ENCODE results near the gene FBXO27. TPM values are rescaled to one million over a fixed set of nuclear protein-coding genes. Genes with fewer than 3 reads are reported as not detected.
A peak's percentile ranks its signal among the peaks of the same experiment; 100 is the strongest.

The FBXO27 gene
- total and polyA plus RNA-seq, 2 of the 13 experiments (the other 11 are each of a cell fraction or from before 2014, with no cell fraction given): 0.15 to 2.8 TPM

DNA sequence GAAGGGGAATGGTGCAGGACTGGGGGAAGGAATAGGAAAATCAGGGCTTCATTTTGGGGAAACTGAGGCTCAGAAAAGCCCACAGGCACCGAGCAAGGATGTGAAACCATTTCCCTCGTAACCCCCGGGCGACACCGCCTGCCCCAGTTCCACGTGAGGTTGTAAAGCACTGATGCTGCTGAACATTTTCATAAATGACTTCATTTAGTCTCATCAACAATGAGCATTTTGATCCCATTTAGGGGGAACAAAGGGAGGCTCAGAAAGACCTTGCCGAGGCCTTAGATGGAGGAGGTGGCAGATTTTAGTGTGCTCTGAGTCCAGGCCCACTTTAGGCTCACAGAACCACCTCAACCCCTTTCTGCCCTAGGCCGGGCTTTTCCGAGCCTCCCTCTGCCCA lies 20.5 kb upstream of the FBXO27 start:
- H3K9me3 ChIP-seq (ENCODE audit: low read length): peaks cover 5% of the 10 kb centered on the region; the same call in 1 of the 2 replicates
- H4K20me1 ChIP-seq (ENCODE audit: insufficient read depth, low read length): no peaks in the 10 kb centered on the region
- intact Hi-C loops (cut with micrococcal nuclease; ENCODE audit: unreplicated experiment): loop anchor here (5.0 kb wide), 1 partner anchor 76 kb away; the partner anchor contains the start of gene FBXO17
- POLR2A ChIA-PET: no interaction called here
- no peak overlapping the region for H3K27ac ChIP-seq (ENCODE audit: extremely low read length, insufficient read depth, low read length)
- TF ChIP-seq ZFY (CRISPR knock-in tag; IDR thresholded peaks at IDR 0.05) (0 out of 2 replicates have a peak, but pooled peaks have one; percentile 15), NKX3-1 (CRISPR knock-in tag; IDR thresholded peaks at IDR 0.05) (no peak)
- H3K4me3 ChIP-seq (replicated peaks in 1 of 3; ENCODE audit: insufficient read depth in 1 of 3, low read depth in 2 of 3, low read length in 3 of 3): no peak overlapping the region; a peak in 1 of 6 replicates
- peaks cover 40% of the 10 kb centered on the region for H3K4me1 ChIP-seq (ENCODE audit: insufficient read depth, low read length)
- FAIRE-seq: no peak
- in situ Hi-C loops (cut with HindIII; ENCODE audit: extremely low pct_ligation_motif_present, low pct_unique_long_range_greater_than_20kb): no loop called here
- ATAC-seq: no peak
- no peaks in the 10 kb centered on the region for H3K27me3 ChIP-seq (ENCODE audit: control insufficient read depth in 1 of 2, insufficient read depth in 2 of 2, low read length in 2 of 2)
- CTCF ChIA-PET (ENCODE audit: low intra/inter-chr PET ratio, low total read pairs): no interaction called here
- H2AFZ ChIP-seq (ENCODE audit: low read length): no peak overlapping the region
- no peaks in the 10 kb centered on the region for H3K36me3 ChIP-seq (replicated peaks in 1 of 2; ENCODE audit: control insufficient read depth in 1 of 2, insufficient read depth in 2 of 2, low read length in 2 of 2)
- no peak for DNase-seq (ENCODE audit: low spot score)
- H3K79me2 ChIP-seq (ENCODE audit: insufficient read depth, low read length): no peaks in the 10 kb centered on the region
- 46% methylated on average over 5 of the region's 9 CpGs for WGBS (ENCODE audit: low lambda C conversion rate)
- peak overlapping the region; percentile 63; the same call in 1 of the 2 replicates for H3K4me2 ChIP-seq (ENCODE audit: low read depth, low read length)
- H3K9ac ChIP-seq (ENCODE audit: insufficient read depth, low read depth, low read length): no peak overlapping the region
- BruUV-seq (replicated peaks): no TSS peak

DNA sequence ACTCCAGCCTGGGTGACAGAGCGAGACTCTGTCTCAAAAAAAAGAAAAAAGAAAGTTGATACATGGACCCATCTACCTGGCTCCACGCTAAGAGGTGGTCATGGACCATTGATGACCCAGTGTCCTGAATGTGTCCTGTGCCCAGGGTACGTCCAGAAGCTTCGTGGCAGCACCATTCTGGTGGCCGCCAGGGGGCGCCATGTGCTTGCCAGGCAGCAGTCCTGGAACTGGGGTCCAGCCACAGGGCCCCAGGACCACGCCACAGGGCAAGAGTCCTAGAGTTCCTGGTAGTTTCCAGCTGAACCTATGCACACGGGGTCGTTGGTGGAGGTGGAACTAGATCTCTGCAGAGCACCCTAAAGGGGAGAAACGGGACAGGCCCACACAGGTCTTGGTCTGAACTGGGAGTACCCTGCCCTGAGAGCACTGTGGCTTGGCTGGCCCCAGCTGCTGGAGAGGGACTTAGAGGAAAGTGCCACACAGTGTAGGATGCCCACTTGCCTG lies 19.9 kb upstream of the FBXO27 start:
- CTCF ChIA-PET (ENCODE audit: low intra/inter-chr PET ratio, low total read pairs): interaction anchor here (0.7 kb wide), 1 partner anchor 90 kb away, joined by 3 read pairs; no protein-coding TSS in a partner anchor
- peaks cover 40% of the 10 kb centered on the region for H3K4me1 ChIP-seq (ENCODE audit: insufficient read depth, low read length)
- H3K4me3 ChIP-seq (replicated peaks in 1 of 3; ENCODE audit: insufficient read depth in 1 of 3, low read depth in 2 of 3, low read length in 3 of 3): no peak overlapping the region
- no peaks in the 10 kb centered on the region for H3K36me3 ChIP-seq (replicated peaks in 1 of 2; ENCODE audit: control insufficient read depth in 1 of 2, insufficient read depth in 2 of 2, low read length in 2 of 2)
- ATAC-seq (peak; percentile 88), FAIRE-seq (no peak), DNase-seq (ENCODE audit: low spot score) (peak; percentile 48)
- no peak overlapping the region for H2AFZ ChIP-seq (ENCODE audit: low read length)
- H3K79me2 ChIP-seq (ENCODE audit: insufficient read depth, low read length): no peaks in the 10 kb centered on the region
- intact Hi-C loops (cut with micrococcal nuclease; ENCODE audit: unreplicated experiment) (loop anchor here (5.0 kb wide), 1 partner anchor 75 kb away; the partner anchor contains the start of gene FBXO17), in situ Hi-C loops (cut with HindIII; ENCODE audit: extremely low pct_ligation_motif_present, low pct_unique_long_range_greater_than_20kb) (no loop called here)
- WGBS (ENCODE audit: low lambda C conversion rate): 3% methylated on average over 8 of the region's 10 CpGs
- no TSS peak for BruUV-seq (replicated peaks)
- H3K4me2 ChIP-seq (ENCODE audit: low read depth, low read length): peak overlapping the region; percentile 19; the same call in 1 of the 2 replicates
- POLR2A ChIA-PET: no interaction called here
- H4K20me1 ChIP-seq (ENCODE audit: insufficient read depth, low read length): no peaks in the 10 kb centered on the region
- H3K27me3 ChIP-seq (ENCODE audit: control insufficient read depth in 1 of 2, insufficient read depth in 2 of 2, low read length in 2 of 2): no peaks in the 10 kb centered on the region
- peaks cover 5% of the 10 kb centered on the region; the same call in 1 of the 2 replicates for H3K9me3 ChIP-seq (ENCODE audit: low read length)
- H3K9ac ChIP-seq (ENCODE audit: insufficient read depth, low read depth, low read length): no peak overlapping the region
- H3K27ac ChIP-seq (ENCODE audit: extremely low read length, insufficient read depth, low read length): no peak overlapping the region
- no peak for TF ChIP-seq HHEX (CRISPR knock-in tag; IDR thresholded peaks at IDR 0.05)
- no peak for TF ChIP-seq DPF2 (CRISPR knock-in tag; IDR thresholded peaks at IDR 0.05; ENCODE audit: borderline replicate concordance, low read depth)
- no peak for TF ChIP-seq AGO1 (IDR thresholded peaks at IDR 0.05; ENCODE audit: low read depth, low read length, poor library complexity, severe bottlenecking)
- peak; percentile 21 for TF ChIP-seq TEAD3 (CRISPR knock-in tag; optimal IDR thresholded peaks at IDR 0.05; ENCODE audit: borderline replicate concordance)
- no peak for TF ChIP-seq ZNF563 (CRISPR knock-in tag; IDR thresholded peaks at IDR 0.05)
- peak; percentile 79 for TF ChIP-seq STAG1 (CRISPR knock-in tag; IDR thresholded peaks at IDR 0.05)
- TF ChIP-seq ZNF234 (CRISPR knock-in tag; conservative IDR thresholded peaks at IDR 0.05): no peak
- no peak for TF ChIP-seq SMAD1 (CRISPR knock-in tag; IDR thresholded peaks at IDR 0.05; ENCODE audit: borderline replicate concordance, low read depth)
- TF ChIP-seq BCL6 (CRISPR knock-in tag; IDR thresholded peaks at IDR 0.05): no peak
- TF ChIP-seq ARID2 (CRISPR knock-in tag; IDR thresholded peaks at IDR 0.05; ENCODE audit: borderline replicate concordance): no peak
- no peak for TF ChIP-seq ZNF33B (CRISPR knock-in tag; IDR thresholded peaks at IDR 0.05)
- TF ChIP-seq ZNF577 (CRISPR knock-in tag; IDR thresholded peaks at IDR 0.05; ENCODE audit: borderline replicate concordance, low read depth): no peak
- no peak for TF ChIP-seq HES4 (CRISPR knock-in tag; IDR thresholded peaks at IDR 0.05; ENCODE audit: borderline replicate concordance)
- TF ChIP-seq PLRG1 (conservative IDR thresholded peaks at IDR 0.05): no peak
- TF ChIP-seq SKI (IDR thresholded peaks at IDR 0.05; ENCODE audit: partially characterized antibody): no peak
- TF ChIP-seq CAMTA2 (CRISPR knock-in tag; IDR thresholded peaks at IDR 0.05; ENCODE audit: borderline replicate concordance): no peak
- peak; percentile 76 for TF ChIP-seq RAD21 (CRISPR knock-in tag; IDR thresholded peaks at IDR 0.05)
- TF ChIP-seq SP2 (CRISPR knock-in tag; IDR thresholded peaks at IDR 0.05): no peak
- TF ChIP-seq FOXO1 (CRISPR knock-in tag; IDR thresholded peaks at IDR 0.05): no peak
- TF ChIP-seq ZMYM3 (CRISPR knock-in tag; IDR thresholded peaks at IDR 0.05): no peak
- peak; percentile 65; the same call in 1 of the 2 replicates for TF ChIP-seq ZNF83 (CRISPR knock-in tag; IDR thresholded peaks at IDR 0.05; ENCODE audit: borderline replicate concordance)
